ENCODE data around the gene ZNF273.
A peak's percentile ranks its signal among the peaks of the same experiment; 100 is the strongest.

Gene ZNF273

GRCh38 chr7:64876792-64877713, 26.0 kb upstream of the ZNF273 start:
- Histone ChIP-seq H3K27ac (ENCODE audit: low read length) (no peak overlapping the region), H3K27me3 (ENCODE audit: control insufficient read depth, insufficient read depth, low read length) (peaks cover 8% of the 10 kb centered on the region; the same call in 1 of the 2 replicates), H3K4me3 (ENCODE audit: low read length) (peak overlapping the region; percentile 15; the same call in 1 of the 2 replicates), H3K9me3 (ENCODE audit: control insufficient read depth, insufficient read depth, low read length) (no peaks in the 10 kb centered on the region), H3K36me3 (ENCODE audit: control insufficient read depth, insufficient read depth, low read length) (no peaks in the 10 kb centered on the region), H3K4me1 (ENCODE audit: control insufficient read depth, insufficient read depth, low read length) (no peaks in the 10 kb centered on the region; the same call in 1 of the 2 replicates)
- DNase-seq (ENCODE audit: low read depth, low spot score), result peak; percentile 70
- no CpG with 5 or more reads among the region's 39 CpGs for WGBS (ENCODE audit: insufficient coverage, insufficient read length)

DNA sequence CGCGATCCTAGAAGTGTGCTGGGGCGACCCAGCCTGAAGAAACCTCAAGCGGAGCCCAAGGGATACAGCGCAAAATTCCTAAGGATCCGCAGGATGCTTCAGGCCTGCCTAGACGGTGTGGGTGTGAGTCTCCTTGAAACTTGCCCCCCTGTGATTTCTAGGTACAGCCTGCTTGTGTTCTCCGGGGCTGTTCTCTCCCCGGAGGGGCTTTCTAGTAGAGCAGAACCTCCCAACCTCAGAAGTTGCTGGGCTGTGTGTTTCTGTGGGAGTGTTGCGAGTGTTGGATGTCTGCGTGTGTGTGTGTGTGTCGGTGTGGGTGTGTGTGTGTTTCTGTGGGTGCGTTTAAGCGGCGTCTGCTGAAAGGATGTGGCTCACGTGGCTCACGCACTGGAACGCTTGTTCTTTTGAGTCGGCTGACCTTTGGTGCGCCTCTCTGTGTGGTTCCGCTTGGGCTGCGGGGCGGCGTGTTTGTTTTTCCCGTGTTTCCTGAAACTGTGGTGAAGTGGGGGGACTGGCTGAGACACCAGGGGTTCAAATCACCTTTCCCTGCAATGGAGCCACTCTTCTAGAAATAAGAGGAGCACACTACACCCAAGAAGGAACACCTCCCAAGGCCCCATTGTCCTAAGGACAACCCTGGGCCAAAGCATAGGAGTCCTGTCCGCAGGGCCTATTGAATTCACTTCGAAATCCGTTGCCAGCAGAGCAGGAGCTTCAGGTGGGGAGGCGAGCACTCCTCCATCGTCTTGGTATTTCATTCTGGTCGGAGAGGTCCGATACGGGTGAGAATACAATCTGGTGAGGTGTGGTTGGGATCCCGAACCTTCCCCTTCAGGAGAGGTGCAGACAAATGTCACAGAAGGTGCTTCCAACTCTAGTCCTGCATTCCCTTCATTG, 25.1 kb upstream of the ZNF273 start:
- H3K4me3 ChIP-seq (ENCODE audit: low read length), result peak overlapping the region; percentile 15; the same call in 1 of the 2 replicates

GRCh38 chr7:64878684-64879083, 24.4 kb upstream of the ZNF273 start:
- Histone ChIP-seq H3K27me3 (ENCODE audit: control insufficient read depth, insufficient read depth, low read length) (peaks cover 9% of the 10 kb centered on the region; the same call in 1 of the 2 replicates), H3K4me1 (ENCODE audit: control insufficient read depth, insufficient read depth, low read length) (no peaks in the 10 kb centered on the region; the same call in 1 of the 2 replicates), H3K27ac (ENCODE audit: low read length) (no peak overlapping the region), H3K4me3 (ENCODE audit: low read length) (no peak overlapping the region), H3K9me3 (ENCODE audit: control insufficient read depth, insufficient read depth, low read length) (no peaks in the 10 kb centered on the region), H3K36me3 (ENCODE audit: control insufficient read depth, insufficient read depth, low read length) (no peaks in the 10 kb centered on the region)
- DNase-seq (ENCODE audit: low read depth, low spot score), result no peak
- no CpG with 5 or more reads among the region's 5 CpGs for WGBS (ENCODE audit: insufficient coverage, insufficient read length)

More for the DNA sequence above, 25.1 kb upstream of the ZNF273 start:
- Histone ChIP-seq H3K27ac (ENCODE audit: low read length) (no peak overlapping the region), H3K9me3 (ENCODE audit: control insufficient read depth, insufficient read depth, low read length) (no peaks in the 10 kb centered on the region), H3K27me3 (ENCODE audit: control insufficient read depth, insufficient read depth, low read length) (peaks cover 8% of the 10 kb centered on the region; the same call in 1 of the 2 replicates), H3K36me3 (ENCODE audit: control insufficient read depth, insufficient read depth, low read length) (no peaks in the 10 kb centered on the region), H3K4me1 (ENCODE audit: control insufficient read depth, insufficient read depth, low read length) (no peaks in the 10 kb centered on the region; the same call in 1 of the 2 replicates)
- DNase-seq (ENCODE audit: low read depth, low spot score), result no peak
- no CpG with 5 or more reads among the region's 34 CpGs for WGBS (ENCODE audit: insufficient coverage, insufficient read length)

- DNase-seq (ENCODE audit: low read depth, low spot score), result no peak
- Histone ChIP-seq H3K27ac (ENCODE audit: low read length) (no peak overlapping the region), H3K27me3 (ENCODE audit: control insufficient read depth, insufficient read depth, low read length) (peaks cover 10% of the 10 kb centered on the region; the same call in 1 of the 2 replicates), H3K4me1 (ENCODE audit: control insufficient read depth, insufficient read depth, low read length) (no peaks in the 10 kb centered on the region; the same call in 1 of the 2 replicates), H3K36me3 (ENCODE audit: control insufficient read depth, insufficient read depth, low read length) (no peaks in the 10 kb centered on the region), H3K9me3 (ENCODE audit: control insufficient read depth, insufficient read depth, low read length) (no peaks in the 10 kb centered on the region), H3K4me3 (ENCODE audit: low read length) (no peak overlapping the region)
- WGBS (ENCODE audit: insufficient coverage, insufficient read length), result no CpG with 5 or more reads among the region's 9 CpGs
Observed at GRCh38 chr7:64879086-64879730, 23.9 kb upstream of the ZNF273 start.

GRCh38 chr7:64879800-64880199, 23.3 kb upstream of the ZNF273 start:
- H3K4me3 ChIP-seq (ENCODE audit: low read length), result no peak overlapping the region
- peaks cover 10% of the 10 kb centered on the region; the same call in 1 of the 2 replicates for H3K27me3 ChIP-seq (ENCODE audit: control insufficient read depth, insufficient read depth, low read length)
- H3K4me1 ChIP-seq (ENCODE audit: control insufficient read depth, insufficient read depth, low read length), result no peaks in the 10 kb centered on the region; the same call in 1 of the 2 replicates
- no peaks in the 10 kb centered on the region for H3K9me3 ChIP-seq (ENCODE audit: control insufficient read depth, insufficient read depth, low read length)
- no peak for DNase-seq (ENCODE audit: low read depth, low spot score)
- H3K27ac ChIP-seq (ENCODE audit: low read length), result no peak overlapping the region
- H3K36me3 ChIP-seq (ENCODE audit: control insufficient read depth, insufficient read depth, low read length), result no peaks in the 10 kb centered on the region
- WGBS (ENCODE audit: insufficient coverage, insufficient read length), result no CpG with 5 or more reads among the region's 17 CpGs

GRCh38 chr7:64880322-64881297, 22.5 kb upstream of the ZNF273 start:
- H3K27ac ChIP-seq (ENCODE audit: low read length), result no peak overlapping the region
- no CpG with 5 or more reads among the region's 38 CpGs for WGBS (ENCODE audit: insufficient coverage, insufficient read length)
- H3K27me3 ChIP-seq (ENCODE audit: control insufficient read depth, insufficient read depth, low read length), result peaks cover 10% of the 10 kb centered on the region; the same call in 1 of the 2 replicates
- H3K4me1 ChIP-seq (ENCODE audit: control insufficient read depth, insufficient read depth, low read length), result no peaks in the 10 kb centered on the region; the same call in 1 of the 2 replicates
- DNase-seq (ENCODE audit: low read depth, low spot score), result no peak
- no peaks in the 10 kb centered on the region for H3K36me3 ChIP-seq (ENCODE audit: control insufficient read depth, insufficient read depth, low read length)
- H3K9me3 ChIP-seq (ENCODE audit: control insufficient read depth, insufficient read depth, low read length), result no peaks in the 10 kb centered on the region
- no peak overlapping the region for H3K4me3 ChIP-seq (ENCODE audit: low read length)

GRCh38 chr7:64881461-64882287, 21.4 kb upstream of the ZNF273 start:
- DNase-seq (ENCODE audit: low read depth, low spot score), result no peak
- no CpG with 5 or more reads among the region's 26 CpGs for WGBS (ENCODE audit: insufficient coverage, insufficient read length)
- Histone ChIP-seq H3K27me3 (ENCODE audit: control insufficient read depth, insufficient read depth, low read length) (peaks cover 4% of the 10 kb centered on the region; the same call in 1 of the 2 replicates), H3K27ac (ENCODE audit: low read length) (no peak overlapping the region), H3K4me3 (ENCODE audit: low read length) (no peak overlapping the region), H3K4me1 (ENCODE audit: control insufficient read depth, insufficient read depth, low read length) (no peaks in the 10 kb centered on the region; the same call in 1 of the 2 replicates), H3K9me3 (ENCODE audit: control insufficient read depth, insufficient read depth, low read length) (no peaks in the 10 kb centered on the region), H3K36me3 (ENCODE audit: control insufficient read depth, insufficient read depth, low read length) (no peaks in the 10 kb centered on the region)

DNA sequence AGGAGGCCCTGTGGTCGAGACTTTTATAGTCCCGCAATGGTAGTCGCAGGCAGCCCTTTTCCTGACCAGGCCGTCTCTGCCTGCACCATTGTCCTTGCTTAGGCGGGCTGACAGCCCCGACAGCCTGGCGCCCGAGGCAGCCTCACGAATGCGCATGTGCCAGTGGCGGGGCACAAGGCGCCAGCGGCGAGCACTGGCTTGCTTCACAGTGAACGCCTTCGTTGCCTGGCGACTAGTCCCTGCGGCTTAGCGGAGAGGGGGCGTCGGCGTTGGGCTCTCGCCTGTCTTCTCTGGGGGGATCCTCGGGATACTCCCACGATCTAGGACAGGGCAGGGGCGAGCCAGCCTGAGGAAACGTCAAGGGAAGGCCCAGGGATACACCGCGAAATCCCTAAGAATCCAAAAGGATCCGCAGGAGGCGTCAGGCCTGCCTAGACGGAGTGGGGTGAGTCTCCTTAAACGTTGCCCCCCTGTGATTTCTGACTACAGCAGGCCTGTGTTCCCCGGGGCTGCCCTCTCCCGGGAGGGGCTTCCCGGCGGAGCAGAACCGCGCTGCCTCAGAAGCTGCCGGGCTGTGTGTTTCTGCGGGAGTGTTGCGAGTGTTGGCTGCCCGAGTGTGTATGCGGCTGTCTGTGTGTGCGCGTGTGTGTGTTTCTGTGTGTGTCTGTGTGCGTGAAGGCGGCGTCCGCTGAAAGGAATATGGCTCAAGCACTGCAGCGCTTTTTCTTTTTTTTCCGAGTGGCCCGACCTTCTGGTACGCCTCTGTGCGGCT, 20.5 kb upstream of the ZNF273 start:
- Histone ChIP-seq H3K27ac (ENCODE audit: low read length) (no peak overlapping the region), H3K4me1 (ENCODE audit: control insufficient read depth, insufficient read depth, low read length) (no peaks in the 10 kb centered on the region; the same call in 1 of the 2 replicates), H3K4me3 (ENCODE audit: low read length) (peak overlapping the region; percentile 3; the same call in 1 of the 2 replicates), H3K36me3 (ENCODE audit: control insufficient read depth, insufficient read depth, low read length) (no peaks in the 10 kb centered on the region), H3K27me3 (ENCODE audit: control insufficient read depth, insufficient read depth, low read length) (peaks cover 2% of the 10 kb centered on the region; the same call in 1 of the 2 replicates), H3K9me3 (ENCODE audit: control insufficient read depth, insufficient read depth, low read length) (no peaks in the 10 kb centered on the region)
- WGBS (ENCODE audit: insufficient coverage, insufficient read length), result no CpG with 5 or more reads among the region's 55 CpGs
- DNase-seq (ENCODE audit: low read depth, low spot score), result no peak
